Neural crest cell (in vitro differentiated cells): ENCODE results near the gene HCN3. TPM values are rescaled to one million over a fixed set of nuclear protein-coding genes. Genes with fewer than 3 reads are reported as not detected.
A peak's percentile ranks its signal among the peaks of the same experiment; 100 is the strongest.
"Not testable (repeated sequence)": the region's sequence is repeated elsewhere in the genome, so short reads cannot be mapped to it uniquely, and the experiment has no call there.

ENCODE experiments used
- DNase-seq: peaks from one replicate; pipeline ENCODE4 v3.0.0; 2021; ENCODE audit warnings: low read depth, mixed read lengths, low spot score
- H3K27ac Mint-ChIP-seq: one replicate; pipeline ENCODE4 v1.8.0; 2021; ENCODE audit warnings: mild to moderate bottlenecking, mixed read lengths; ENCODE audit not compliant: unreplicated experiment
- H3K27me3 Mint-ChIP-seq: 2 replicates; pipeline ENCODE4 v1.8.0; 2021; ENCODE audit warnings: low read depth, mild to moderate bottlenecking, mixed read lengths
- H3K36me3 Mint-ChIP-seq: 2 replicates; pipeline ENCODE4 v1.8.0; 2021; ENCODE audit warnings: low read depth, mild to moderate bottlenecking, mixed read lengths
- H3K4me1 Mint-ChIP-seq: 2 replicates; pipeline ENCODE4 v1.8.0; 2021; ENCODE audit warnings: mixed read lengths
- H3K4me3 Mint-ChIP-seq: one replicate; pipeline ENCODE4 v1.8.0; 2021; ENCODE audit warnings: mild to moderate bottlenecking, mixed read lengths
- H3K9me3 Mint-ChIP-seq: 2 replicates; pipeline ENCODE4 v1.8.0; 2021; ENCODE audit warnings: mixed read lengths
- total RNA-seq: library from RNA; stranded (reverse); gene quantifications from 2 replicates; pipeline ENCODE4 v1.2.1, GENCODE V29; 2021
- TF ChIP-seq, protein P1 (sequence below): fragments of 200-600 bp; sonication (generic); conservative IDR thresholded peaks from 2 replicates; pipeline ENCODE4 v1.5.0; 2021; ENCODE audit warnings: antibody characterized with exemption, mild to moderate bottlenecking

Gene HCN3
- total RNA-seq, 1 donor from 2014 or later: 20.8 TPM

DNA sequence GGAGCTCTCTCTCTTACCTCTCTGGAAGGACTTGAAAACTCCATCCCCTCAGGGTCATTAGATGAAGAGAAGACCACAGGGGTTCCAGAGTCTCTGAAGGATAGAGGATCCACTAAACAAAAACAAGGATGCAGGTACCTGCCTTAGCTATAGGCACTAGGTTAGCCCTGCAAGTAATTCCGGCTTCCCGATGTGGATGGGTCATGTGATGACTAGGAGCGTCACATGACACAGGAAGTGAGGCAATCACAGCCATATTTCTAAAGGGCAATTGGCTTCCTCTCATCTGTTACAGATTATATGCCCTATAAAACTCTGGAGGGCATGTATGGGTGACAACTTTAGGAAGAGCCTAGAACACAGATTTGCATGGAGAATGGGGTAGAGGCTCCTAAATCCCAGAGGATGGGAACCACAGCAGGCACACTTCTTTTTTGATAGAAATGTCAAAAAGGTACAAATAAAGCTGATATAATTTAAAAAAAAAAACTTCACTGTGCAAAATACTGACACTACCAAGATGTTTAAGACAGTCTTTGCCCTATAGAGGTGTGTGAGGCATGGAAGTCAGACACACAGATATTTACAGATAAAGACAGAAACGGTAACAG, 36.1 kb upstream of the HCN3 start:
- TF ChIP-seq, protein P1, sequence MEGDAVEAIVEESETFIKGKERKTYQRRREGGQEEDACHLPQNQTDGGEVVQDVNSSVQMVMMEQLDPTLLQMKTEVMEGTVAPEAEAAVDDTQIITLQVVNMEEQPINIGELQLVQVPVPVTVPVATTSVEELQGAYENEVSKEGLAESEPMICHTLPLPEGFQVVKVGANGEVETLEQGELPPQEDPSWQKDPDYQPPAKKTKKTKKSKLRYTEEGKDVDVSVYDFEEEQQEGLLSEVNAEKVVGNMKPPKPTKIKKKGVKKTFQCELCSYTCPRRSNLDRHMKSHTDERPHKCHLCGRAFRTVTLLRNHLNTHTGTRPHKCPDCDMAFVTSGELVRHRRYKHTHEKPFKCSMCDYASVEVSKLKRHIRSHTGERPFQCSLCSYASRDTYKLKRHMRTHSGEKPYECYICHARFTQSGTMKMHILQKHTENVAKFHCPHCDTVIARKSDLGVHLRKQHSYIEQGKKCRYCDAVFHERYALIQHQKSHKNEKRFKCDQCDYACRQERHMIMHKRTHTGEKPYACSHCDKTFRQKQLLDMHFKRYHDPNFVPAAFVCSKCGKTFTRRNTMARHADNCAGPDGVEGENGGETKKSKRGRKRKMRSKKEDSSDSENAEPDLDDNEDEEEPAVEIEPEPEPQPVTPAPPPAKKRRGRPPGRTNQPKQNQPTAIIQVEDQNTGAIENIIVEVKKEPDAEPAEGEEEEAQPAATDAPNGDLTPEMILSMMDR: no peak
- Mint-ChIP-seq H3K27ac (peak overlapping the region; percentile 4), H3K9me3 (no peaks in the 10 kb centered on the region), H3K4me3 (peak overlapping the region; percentile 81), H3K36me3 (peaks cover 7% of the 10 kb centered on the region), H3K27me3 (no peaks in the 10 kb centered on the region), H3K4me1 (peaks cover 41% of the 10 kb centered on the region)
- DNase-seq: peak; percentile 50

GRCh38 chr1:155241841-155242264, 35.4 kb upstream of the HCN3 start:
- Mint-ChIP-seq H3K9me3 (no peaks in the 10 kb centered on the region), H3K27ac (peak overlapping the region; percentile 51), H3K4me1 (peaks cover 42% of the 10 kb centered on the region), H3K4me3 (peak overlapping the region; percentile 81), H3K27me3 (no peaks in the 10 kb centered on the region), H3K36me3 (peaks cover 8% of the 10 kb centered on the region)
- DNase-seq: no peak
- TF ChIP-seq, protein P1: no peak

DNA sequence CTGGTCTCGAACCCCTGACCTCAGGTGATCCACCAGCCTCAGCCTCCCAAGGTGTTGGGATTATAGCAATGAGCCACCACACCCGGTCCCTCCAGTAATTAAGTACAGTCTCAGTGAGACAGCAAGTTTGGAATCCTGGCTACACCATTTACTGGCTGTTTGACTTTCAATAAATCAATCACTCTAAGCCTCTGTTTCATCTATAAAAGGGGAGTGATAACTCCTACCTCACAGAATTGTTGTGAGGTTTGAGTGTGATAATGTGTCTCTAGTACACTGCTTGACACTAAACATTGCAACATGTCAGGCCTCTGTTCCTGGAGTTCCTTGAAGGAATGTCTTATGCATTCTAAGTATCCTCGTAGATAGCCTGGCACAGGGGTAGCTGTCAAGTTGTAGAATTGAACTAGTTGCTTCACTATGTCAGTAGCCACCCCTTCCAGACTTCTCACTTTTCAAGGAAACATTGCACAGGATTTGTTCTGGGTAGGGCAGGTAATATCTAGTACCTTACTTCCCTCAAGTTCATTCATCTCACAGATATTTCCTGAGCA, 34.4 kb upstream of the HCN3 start:
- DNase-seq: no peak
- peak overlapping the region; percentile 76 for H3K4me3 Mint-ChIP-seq
- H3K27me3 Mint-ChIP-seq: no peaks in the 10 kb centered on the region
- H3K4me1 Mint-ChIP-seq: peaks cover 42% of the 10 kb centered on the region
- H3K27ac Mint-ChIP-seq: peak overlapping the region; percentile 90
- TF ChIP-seq, protein P1: no peak
- H3K9me3 Mint-ChIP-seq: no peaks in the 10 kb centered on the region
- peaks cover 8% of the 10 kb centered on the region for H3K36me3 Mint-ChIP-seq

DNA sequence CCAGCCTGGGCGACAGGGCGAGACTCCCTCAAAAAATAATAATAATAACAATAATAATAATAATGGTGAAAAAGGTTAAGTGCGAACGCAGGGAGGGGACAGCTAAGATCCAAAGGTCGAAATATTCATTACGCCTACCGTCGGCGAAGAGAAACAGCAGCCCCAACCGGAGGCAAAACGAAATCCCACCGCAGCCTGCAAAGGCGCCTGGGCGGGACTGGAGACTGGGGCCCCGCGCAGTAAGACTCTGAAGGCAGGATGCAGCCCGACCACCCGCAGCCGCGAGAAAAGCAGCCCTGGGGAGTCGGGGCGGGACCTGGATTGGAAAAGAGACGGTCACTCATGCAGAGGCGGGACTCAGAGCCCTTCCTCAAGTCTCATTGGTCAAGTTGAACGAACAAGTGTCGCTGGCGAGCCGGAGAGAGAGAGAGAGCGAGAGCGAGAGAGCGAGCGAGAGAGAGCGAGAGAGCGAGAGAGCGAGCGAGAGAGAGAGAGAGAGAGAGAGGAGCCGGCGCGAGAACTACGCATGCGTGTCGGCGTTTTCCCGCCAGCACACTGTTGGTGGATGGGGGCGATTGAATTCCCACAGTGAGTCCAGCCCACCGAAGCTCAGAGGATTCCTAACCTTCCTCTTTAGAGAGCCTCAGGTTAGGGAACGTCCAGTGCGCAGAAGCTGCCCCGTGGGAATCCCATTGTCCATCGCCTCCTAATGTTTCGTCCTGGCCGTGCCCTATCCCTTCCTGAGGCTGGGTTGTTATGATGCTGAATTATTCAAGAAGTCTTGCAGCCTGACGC, 32.7 kb upstream of the HCN3 start:
- H3K27me3 Mint-ChIP-seq: no peaks in the 10 kb centered on the region
- DNase-seq: peak; percentile 93
- peaks cover 42% of the 10 kb centered on the region for H3K4me1 Mint-ChIP-seq
- H3K4me3 Mint-ChIP-seq: peak overlapping the region; percentile 76
- TF ChIP-seq, protein P1: peak; percentile 56
- peaks cover 8% of the 10 kb centered on the region for H3K36me3 Mint-ChIP-seq
- H3K9me3 Mint-ChIP-seq: no peaks in the 10 kb centered on the region
- H3K27ac Mint-ChIP-seq: peak overlapping the region; percentile 14

GRCh38 chr1:155245163-155245524, 32.1 kb upstream of the HCN3 start:
- Mint-ChIP-seq H3K36me3 (peaks cover 8% of the 10 kb centered on the region), H3K4me1 (peaks cover 42% of the 10 kb centered on the region), H3K4me3 (peak overlapping the region; percentile 76), H3K9me3 (no peaks in the 10 kb centered on the region), H3K27ac (peak overlapping the region; percentile 14), H3K27me3 (no peaks in the 10 kb centered on the region)
- TF ChIP-seq, protein P1: no peak
- DNase-seq: no peak

GRCh38 chr1:155246796-155247195, 30.5 kb upstream of the HCN3 start:
- Mint-ChIP-seq H3K4me1 (peaks cover 39% of the 10 kb centered on the region), H3K4me3 (peak overlapping the region; percentile 28)
- H3K27ac Mint-ChIP-seq, H3K9me3 Mint-ChIP-seq, DNase-seq, H3K27me3 Mint-ChIP-seq, H3K36me3 Mint-ChIP-seq: not testable (repeated sequence)
